Forelimb muscle (tissue), 1 donor: ENCODE measurements around the gene MCM7. TPM values are rescaled to one million over a fixed set of nuclear protein-coding genes. Genes with fewer than 3 reads are reported as not detected.

Experiments used
- DNase-seq: peaks from one replicate; pipeline ENCODE4 v3.0.0-alpha.2; 2013; ENCODE audit warnings: low read depth
- polyA plus RNA-seq: library from polyadenylated mRNA; unstranded; fragments of 120-200 nt; gene quantifications from one replicate; pipeline ENCODE4 v1.2.1, GENCODE V29; 2013; ENCODE audit not compliant: insufficient read length

The MCM7 gene
- polyA plus RNA-seq, 1 donor: 62.4 TPM

GRCh38 chr7:100122568-100122967 is 21.4 kb upstream of the MCM7 start:
- no peak for DNase-seq

- DNase-seq: no peak
Measured at GRCh38 chr7:100122067-100122466, 20.9 kb upstream of the MCM7 start.

- no peak for DNase-seq
Measured at GRCh38 chr7:100120733-100121036, 19.5 kb upstream of the MCM7 start.

- DNase-seq: peak; percentile 44
Measured at GRCh38 chr7:100119970-100120732, 19.0 kb upstream of the MCM7 start.

- DNase-seq: peak; percentile 90
Measured at GRCh38 chr7:100119072-100119969, 18.1 kb upstream of the MCM7 start, which contains the start of the genes CNPY4 and TAF6. Gene CNPY4 (plus strand): TSS chr7:100119634. CDS start chr7:100119745, 111 bp downstream. Gene TAF6 (minus strand): TSS chr7:100119358. CDS start chr7:100114209, 5,149 bp downstream.

GRCh38 chr7:100118388-100119071 is 17.3 kb upstream of the MCM7 start:
- DNase-seq: no peak

- no peak for DNase-seq
Measured at GRCh38 chr7:100115026-100115425, 13.8 kb upstream of the MCM7 start.

GRCh38 chr7:100111914-100112313 is 10.7 kb upstream of the MCM7 start:
- no peak for DNase-seq

- no peak for DNase-seq
Measured at GRCh38 chr7:100111156-100111555, 10.0 kb upstream of the MCM7 start.

GRCh38 chr7:100109521-100110163 is 8.4 kb upstream of the MCM7 start:
- DNase-seq: no peak

GRCh38 chr7:100107890-100108289 is 6.7 kb upstream of the MCM7 start:
- no peak for DNase-seq

- no peak for DNase-seq
Measured at GRCh38 chr7:100107125-100107737, 6.0 kb upstream of the MCM7 start.

- no peak for DNase-seq
Measured at GRCh38 chr7:100106633-100107032, 5.4 kb upstream of the MCM7 start.

- no peak for DNase-seq
Measured at GRCh38 chr7:100105534-100105933, 4.3 kb upstream of the MCM7 start.

- no peak for DNase-seq
Measured at GRCh38 chr7:100102950-100103840, 2.0 kb upstream of the MCM7 start.

GRCh38 chr7:100100420-100101015 is 679 bp downstream of the MCM7 start:
- peak; percentile 83 for DNase-seq

GRCh38 chr7:100099452-100099851 is 1.7 kb downstream of the MCM7 start:
- no peak for DNase-seq

GRCh38 chr7:100098913-100099312 is 2.3 kb downstream of the MCM7 start:
- no peak for DNase-seq

- no peak for DNase-seq
Measured at GRCh38 chr7:100095704-100096103, 5.5 kb downstream of the MCM7 start.

GRCh38 chr7:100095289-100095688 is 5.9 kb downstream of the MCM7 start:
- DNase-seq: no peak
